ENCODE data around the gene OR7A5.
"Not testable (repeated sequence)": the region's sequence is repeated elsewhere in the genome, so short reads cannot be mapped to it uniquely, and the experiment has no call there.

Gene OR7A5

GRCh38 chr19:14835011-14835410, at the start of gene OR7A5, which contains the start of gene OR7C1:
OR7A5 (minus strand) TSS chr19:14835185; CDS start chr19:14828241, 6,944 bp downstream.
OR7C1 (minus strand) TSS chr19:14835185; CDS start chr19:14800136, 35,049 bp downstream.
- no peak for DNase-seq

GRCh38 chr19:14871619-14872230, 36.7 kb upstream of the OR7A5 start:
- DNase-seq = peak; percentile 3

- DNase-seq = no peak
Observed at GRCh38 chr19:14868497-14868896, 33.5 kb upstream of the OR7A5 start.

GRCh38 chr19:14848822-14849221, 13.8 kb upstream of the OR7A5 start, which contains the start of gene OR7A10:
OR7A10 (minus strand) TSS chr19:14848922; CDS start chr19:14841877, 7,045 bp downstream.
- no peak for DNase-seq

GRCh38 chr19:14843578-14843977, 8.6 kb upstream of the OR7A5 start:
- no peak for DNase-seq

- no peak for DNase-seq
Observed at GRCh38 chr19:14843169-14843568, 8.2 kb upstream of the OR7A5 start.

GRCh38 chr19:14840206-14840605, 5.2 kb upstream of the OR7A5 start:
- no peak for DNase-seq

- DNase-seq = no peak
Observed at GRCh38 chr19:14837391-14837790, 2.4 kb upstream of the OR7A5 start.

- DNase-seq = no peak
Observed at GRCh38 chr19:14830702-14831101, 4.3 kb downstream of the OR7A5 start.

GRCh38 chr19:14826006-14826405, 9.0 kb downstream of the OR7A5 start:
- DNase-seq = no peak

- DNase-seq = no peak
Observed at GRCh38 chr19:14821937-14822336, 13.0 kb downstream of the OR7A5 start.

- no peak for DNase-seq
Observed at GRCh38 chr19:14818588-14818987, 16.4 kb downstream of the OR7A5 start.

- no peak for DNase-seq
Observed at GRCh38 chr19:14817052-14817451, 17.9 kb downstream of the OR7A5 start.

GRCh38 chr19:14814982-14815652, 19.9 kb downstream of the OR7A5 start:
- DNase-seq = no peak

- no peak for DNase-seq
Observed at GRCh38 chr19:14809272-14810057, 25.5 kb downstream of the OR7A5 start.

- no peak for DNase-seq
Observed at GRCh38 chr19:14804765-14805164, 30.2 kb downstream of the OR7A5 start.

GRCh38 chr19:14798760-14799159, 36.2 kb downstream of the OR7A5 start:
- DNase-seq = no peak

GRCh38 chr19:14796021-14796420, 39.0 kb downstream of the OR7A5 start:
- DNase-seq = no peak

GRCh38 chr19:14795078-14795721, 39.8 kb downstream of the OR7A5 start:
- DNase-seq = no peak

- not testable (repeated sequence) for DNase-seq
Observed at GRCh38 chr19:14792250-14792649, 42.7 kb downstream of the OR7A5 start.

- no peak for DNase-seq
Observed at GRCh38 chr19:14786421-14786851, 48.5 kb downstream of the OR7A5 start.

- peak; percentile 31 for DNase-seq
Observed at GRCh38 chr19:14785102-14785793, 49.7 kb downstream of the OR7A5 start.

GRCh38 chr19:14784730-14785101, 50.3 kb downstream of the OR7A5 start:
- DNase-seq = peak; percentile 34

All from CD4-positive, alpha-beta T cell treated with Interleukin-10 for 1 hour (primary cell).